Stimulated activated CD4-positive, alpha-beta T cell treated with anti-CD3 and anti-CD28 coated beads, Interleukin-4, amount 100 ng/mL, for 48 hours (primary cell): Measurements from ENCODE around the gene ASB18.

ENCODE experiments used
- DNase-seq, 2 donors: peaks; one replicate each; pipeline ENCODE4 v3.0.0-alpha.2; 2020; ENCODE audit warnings: low read depth in 2 of 2

ASB18 gene

DNA sequence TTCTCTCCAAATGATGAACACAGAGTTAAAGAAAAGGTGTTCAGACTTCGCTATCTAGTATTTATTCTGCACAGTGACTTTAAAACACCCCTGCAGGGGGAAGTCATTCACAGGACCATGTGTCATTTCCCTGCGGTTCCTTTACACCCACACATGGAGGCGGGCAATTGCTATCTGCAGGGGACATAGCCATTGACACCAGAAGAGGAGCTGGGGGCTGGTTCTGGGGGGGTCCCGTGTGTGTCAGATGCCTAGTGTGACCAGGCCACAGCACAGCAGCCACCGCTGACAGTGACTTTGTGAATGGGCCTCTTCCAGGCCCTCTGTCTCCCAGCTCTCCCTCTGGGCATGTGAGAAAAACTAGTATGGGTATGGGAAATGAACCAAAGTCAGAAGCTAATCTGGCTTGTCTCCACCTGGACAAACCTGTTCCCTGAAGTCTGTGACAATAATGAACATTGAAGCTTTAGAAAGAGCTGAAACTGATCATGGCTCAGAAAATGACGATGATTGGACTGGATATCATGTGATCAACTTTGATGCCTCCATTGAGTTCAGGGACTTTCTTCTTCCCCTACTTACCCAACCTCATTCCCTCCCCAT lies 88.6 kb downstream of the ASB18 start:
- DNase-seq: no peak

DNA sequence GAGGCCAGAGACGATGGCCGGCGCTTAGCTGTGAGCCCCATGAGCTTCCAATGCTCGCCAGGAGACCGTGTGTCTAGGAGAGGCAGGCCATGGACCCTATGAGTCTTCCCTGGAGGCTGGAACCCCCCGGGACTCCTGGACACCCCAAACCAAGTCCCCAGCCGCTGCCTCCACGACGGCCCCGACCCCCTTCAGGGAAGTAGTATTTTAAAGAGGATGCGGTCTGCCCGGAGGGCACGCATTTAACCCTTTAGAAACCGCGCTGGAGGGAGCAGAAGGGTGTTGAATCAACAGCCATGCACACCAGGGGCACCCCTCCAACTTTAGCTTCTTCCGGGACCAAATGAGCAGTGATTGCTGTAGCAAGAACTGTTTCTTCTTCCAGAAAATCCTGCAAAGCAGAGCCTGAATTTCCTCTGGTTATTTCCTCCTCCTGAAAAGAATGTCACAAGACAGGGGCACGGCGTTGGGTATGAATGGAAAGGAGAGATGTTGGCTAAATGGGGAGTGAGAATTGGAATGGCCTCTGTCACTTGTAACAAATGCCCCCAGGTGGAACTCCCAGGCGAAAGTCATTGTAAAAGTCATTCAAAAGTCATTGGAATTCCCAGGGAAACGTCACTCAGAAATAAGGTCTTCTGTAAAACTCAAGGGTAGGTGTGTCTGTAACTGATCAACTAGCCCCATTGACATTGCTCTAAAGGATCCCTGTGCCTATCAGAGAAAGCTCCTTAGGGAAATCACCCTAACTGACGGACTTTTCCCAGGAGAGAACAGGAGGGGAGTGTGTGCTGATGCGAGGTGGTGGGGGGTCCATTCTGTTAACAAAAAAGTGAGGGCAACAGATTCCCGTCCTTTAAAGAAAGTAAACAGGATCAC lies 90.2 kb downstream of the ASB18 start:
- no peak for DNase-seq

DNA sequence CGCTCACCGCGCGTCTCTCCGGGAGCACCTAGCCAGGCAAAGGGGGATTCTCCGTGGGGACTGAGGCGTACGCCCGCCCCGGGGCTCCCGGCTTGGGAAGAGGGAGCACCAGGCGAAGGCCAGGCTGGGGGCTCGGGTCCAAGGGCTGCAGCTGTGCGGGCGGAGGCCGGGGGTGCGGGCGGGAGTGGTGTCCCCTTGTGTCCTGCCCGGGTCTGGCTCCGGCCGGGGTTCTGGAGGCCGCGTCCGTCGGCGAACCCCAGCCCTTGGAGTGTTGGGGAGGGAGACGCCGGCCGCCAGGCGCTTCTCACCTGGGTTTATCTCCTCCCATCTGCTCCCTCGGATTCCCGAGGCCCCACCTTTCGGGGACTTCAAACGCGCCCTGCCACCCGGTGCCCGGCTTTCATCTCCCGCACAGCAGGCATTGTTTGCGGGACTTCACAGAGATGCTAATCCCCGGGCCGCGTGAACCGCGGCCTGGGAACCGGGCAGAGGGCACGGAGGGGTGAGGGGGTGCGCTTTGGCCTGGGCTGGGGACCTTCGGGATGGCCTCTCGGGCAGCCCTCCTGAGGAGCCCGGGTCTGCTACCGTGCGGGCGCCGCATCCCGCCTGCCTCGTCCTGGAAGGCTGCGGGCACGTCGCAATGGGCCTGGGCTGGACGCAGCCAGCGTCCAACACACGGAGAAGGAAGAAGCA lies 91.0 kb downstream of the ASB18 start:
- no peak for DNase-seq

DNA sequence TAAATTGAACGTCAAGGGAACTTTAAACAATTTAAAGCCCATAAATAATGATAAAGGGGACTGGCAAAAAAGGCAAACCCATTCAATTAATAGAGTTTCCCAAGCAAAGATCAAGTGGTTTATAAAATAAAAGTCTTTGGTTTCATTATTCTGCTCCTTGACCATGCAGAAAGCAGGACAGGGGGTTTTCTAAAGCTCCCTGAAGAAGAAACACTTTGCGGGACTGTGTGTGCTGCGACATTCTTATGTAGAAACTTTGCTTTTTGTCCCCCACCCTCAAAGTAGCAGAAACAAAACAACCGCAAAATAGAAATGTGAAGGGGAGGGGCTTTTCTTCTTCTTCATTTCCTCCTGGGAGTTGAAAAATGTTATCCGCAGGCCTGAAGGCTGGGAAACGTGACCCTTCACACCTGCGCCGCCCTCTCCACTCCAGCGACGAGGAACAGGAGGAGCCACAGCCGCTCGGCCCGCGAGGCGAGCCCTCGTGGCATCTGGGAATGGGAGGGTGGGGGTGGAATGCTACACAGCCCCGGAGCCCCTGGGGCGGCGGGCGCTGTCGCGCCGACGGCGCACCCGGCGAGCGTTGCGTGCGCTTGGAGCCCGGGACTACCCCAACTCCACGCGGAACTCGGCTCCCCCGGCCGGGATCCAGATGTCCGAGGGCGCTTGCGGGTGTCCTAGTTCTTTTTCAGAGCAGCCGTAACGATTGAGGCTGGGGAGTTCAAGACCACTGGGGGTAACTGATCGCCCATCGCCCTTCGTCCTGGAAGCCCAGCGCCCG lies 91.8 kb downstream of the ASB18 start:
- no peak for DNase-seq

DNA sequence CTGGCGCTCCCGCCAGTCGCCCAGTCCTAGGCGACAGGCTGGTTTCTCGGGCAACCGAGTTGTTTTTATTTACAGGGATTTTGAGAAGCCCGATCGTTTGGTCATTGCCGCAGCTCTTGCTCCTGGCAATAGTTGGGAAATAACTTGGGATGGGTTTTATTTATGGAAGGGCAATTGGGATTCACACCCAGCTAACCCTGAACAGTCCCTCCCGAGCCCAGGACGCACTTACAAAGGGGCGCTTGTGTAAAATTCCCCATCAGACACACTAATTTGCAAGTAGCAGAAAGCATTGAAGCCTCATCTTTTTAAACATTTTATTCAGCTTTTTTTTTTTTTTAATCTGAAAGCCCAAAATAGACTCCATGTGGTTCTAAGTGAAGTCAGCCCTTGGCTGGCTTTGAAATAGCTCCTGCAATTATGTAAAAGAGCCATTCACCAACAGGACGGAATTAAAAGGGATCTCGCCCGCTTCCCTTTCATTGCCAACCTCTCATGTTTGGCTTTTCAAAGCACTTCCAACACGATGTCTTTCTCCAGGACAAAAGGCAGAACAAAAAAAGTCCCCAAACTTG lies 92.4 kb downstream of the ASB18 start:
- no peak for DNase-seq

DNA sequence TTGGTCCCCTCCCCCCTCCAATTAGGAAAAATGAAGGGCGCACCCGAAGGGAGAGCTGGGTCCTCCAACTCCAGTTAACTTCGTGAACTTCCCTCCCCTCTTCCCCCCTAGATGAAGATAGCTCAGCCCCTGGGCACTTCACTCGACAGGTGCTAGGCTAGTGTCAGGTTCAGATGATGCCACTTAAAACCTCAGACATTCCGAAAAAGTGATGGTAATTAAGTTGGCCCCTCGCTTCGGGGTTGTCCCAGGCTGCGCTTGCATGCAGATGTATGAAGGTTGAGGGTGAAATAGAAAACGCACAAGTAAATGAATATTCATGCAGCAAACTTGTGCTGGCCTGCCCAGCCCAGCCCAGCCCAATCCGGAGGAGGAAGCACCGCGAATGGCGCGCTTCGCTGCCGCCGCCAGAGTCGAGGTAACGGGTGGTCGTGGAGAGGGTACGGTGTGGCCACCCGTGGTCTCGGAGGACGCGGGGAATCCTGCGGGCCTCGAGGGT lies 93.0 kb downstream of the ASB18 start:
- DNase-seq: no peak

DNA sequence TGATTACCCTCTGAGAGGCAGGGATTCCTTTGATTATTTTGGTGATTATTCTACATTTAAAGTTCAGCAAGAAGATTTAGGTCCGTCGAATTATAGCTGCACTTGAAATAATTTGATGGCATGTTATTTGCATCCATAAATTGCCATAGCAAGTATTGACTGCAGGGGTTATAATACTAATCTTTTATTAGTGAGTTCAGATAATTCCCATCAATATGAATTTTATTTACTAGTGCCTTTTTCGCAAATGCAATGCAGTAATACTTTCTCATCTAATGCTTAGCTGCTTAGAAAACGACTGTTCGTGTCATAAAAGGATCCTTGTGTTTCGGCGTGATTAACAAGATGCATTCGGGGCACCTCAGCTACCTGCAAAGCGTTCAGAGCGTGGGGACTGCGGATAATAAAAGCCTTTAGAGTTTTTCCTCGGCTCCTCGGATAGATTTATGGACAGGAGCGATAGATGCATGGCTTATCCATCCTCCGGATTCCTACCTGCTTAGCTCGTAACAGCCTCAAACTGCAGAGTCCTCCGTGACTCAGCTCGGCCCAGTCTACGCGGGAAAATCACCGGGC lies 93.5 kb downstream of the ASB18 start:
- DNase-seq: no peak

DNA sequence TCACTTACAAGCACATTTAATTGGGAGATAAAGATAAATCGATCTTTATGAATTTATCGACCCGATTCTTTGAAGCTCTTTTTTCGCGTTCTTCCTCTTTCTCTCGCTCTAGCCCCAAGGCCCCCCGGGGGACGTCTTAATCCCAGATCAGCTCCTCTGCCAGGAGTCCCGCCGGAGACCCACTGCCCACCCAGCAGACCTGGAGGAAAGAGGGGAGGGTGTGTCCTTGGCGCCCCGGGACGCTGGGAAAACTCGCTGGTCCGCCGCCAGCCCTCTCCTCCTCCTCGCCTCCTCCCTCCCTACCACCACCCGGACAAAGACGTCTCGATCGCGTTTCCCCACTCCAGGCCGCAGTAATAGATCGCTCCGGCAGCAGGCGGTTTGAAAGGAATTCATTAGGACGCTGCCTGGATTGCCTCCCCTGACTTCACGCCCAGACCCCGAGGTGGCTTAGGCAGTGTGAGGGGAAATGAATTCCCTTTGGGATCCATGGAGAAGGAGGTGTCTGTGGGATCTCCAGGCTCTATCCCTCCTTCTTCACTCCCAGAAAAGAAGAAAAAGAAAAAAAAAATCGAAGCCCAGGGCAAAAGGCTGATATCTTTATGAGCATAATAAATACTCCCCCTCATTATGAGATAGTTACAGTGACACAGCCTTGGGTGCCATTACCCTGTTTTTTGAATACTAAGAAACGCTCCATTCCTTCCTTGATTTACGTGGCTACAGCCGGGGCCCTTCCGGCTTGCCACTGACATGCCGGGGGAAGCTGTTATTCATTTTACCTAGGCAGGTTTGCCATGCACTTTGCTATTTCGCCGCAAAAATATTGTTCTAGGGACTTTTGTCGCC lies 94.2 kb downstream of the ASB18 start:
- no peak for DNase-seq

DNA sequence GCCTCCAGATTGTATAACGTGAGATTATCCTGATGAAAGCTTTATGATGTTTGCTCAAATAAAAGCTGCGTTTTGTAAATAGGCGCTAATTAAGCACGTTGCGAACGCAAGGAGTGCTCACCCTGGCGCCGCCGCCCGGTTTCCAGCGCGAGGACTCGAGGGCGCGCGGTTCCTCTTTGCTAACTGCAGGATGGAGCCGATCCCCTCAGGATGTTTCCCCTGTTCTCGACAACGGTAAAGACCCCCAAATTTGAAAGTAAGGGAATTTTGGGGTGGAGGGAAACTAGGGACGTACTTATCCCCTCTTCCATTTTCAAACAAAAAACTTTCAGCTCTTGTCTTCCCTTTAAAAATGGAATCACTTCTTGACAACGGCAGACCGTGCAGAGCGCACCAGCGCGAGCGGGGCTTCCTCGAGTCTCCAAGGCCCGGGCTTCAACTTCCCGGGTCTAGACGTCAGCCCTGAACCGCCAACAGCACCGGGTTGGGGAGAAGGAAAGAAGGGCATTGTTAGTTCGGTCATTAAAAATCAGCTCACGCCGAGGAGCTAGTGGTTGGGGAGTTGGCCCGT lies 95.0 kb downstream of the ASB18 start:
- DNase-seq: no peak

DNA sequence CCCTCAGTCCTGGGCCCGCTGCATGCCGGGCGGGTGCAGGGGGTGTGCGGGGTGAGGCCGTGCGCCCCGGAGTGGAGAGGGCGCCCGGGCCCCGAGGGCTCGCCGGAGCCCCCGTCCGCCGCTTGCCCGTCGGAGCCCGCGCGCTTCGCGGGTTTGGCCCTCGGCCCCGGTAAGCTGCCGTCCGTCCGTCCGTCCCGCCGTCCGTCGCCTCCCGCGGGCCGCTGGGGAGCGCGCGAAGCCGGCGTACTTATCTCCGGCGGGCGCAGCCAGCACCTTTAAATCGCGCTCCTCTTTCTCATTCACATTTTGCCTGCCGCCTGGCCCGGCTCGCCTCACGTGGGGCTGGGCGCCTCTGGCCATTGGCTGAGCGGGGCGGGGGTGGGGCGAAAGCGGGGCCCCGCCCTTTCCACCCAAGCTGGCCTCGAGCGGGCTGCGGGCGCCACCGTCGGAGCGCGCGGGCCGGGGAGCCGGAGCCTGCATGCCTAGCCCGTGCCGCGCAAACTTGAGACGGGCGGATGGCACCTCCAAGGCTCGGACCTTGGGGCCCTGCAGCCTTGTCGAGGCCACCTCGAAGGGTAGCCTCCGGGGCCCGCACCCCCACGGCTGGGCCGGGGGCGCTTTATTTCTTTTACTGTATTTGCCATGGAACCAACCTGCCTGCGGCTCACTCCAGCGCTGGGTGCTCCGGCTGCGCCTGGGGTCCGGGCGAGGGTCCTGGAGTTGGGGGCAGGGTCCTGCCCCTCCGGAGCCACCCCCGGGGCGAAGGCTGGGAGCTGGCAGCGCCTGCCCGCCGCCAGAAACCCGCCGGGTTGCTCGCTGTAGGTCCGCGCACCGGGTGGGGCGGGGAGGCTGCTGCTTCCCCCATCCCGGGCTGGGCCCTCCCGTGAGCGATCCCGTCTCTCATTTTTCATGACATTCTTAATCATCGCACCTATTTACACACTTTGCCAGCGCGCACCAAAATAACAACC lies 95.8 kb downstream of the ASB18 start, which contains the start of gene GBX2:
GBX2 (minus strand) TSS at position 277 of the 971 bp plus-strand sequence. CDS start 415 bp downstream, outside the sequence.
- DNase-seq: no peak

DNA sequence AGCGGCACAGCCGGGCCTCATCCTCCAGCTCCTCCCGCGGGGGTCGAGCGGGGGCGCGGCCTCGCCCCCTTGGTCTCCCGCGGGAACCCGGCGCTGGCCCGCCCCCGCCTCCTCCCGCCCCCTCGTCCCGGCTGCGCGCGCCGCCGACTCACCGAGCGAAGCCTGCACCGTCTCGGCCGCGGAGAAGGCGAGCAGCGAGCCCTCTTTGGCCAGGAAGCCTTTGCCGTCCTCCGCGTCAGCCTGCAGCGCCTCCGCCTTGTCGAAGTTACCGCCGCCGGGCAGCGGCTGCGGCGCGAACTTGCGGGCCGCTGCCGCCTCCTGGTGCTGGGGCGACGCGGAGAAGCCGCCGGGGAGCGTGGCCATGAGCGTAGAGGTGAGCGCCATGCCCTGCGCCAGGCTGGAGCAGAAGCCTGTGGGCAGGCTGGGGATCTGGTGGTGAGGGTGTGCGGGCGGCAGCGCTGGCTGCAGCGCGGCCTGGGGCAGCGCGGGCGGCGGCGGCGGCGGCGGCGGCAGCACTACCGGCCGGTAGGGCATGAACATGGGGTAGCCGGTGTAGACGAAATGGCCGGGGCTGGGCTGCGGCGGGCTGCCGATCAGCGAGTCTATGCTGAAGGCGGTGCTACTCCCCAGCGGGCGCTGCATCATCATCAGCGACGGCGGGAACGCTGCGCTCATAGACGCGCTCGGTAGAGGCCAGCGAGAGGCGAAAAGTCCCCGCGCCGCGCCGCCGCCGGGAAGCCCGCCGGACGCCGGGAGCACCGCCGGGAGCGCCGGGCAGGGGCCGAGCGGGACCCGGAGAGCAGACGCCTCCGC lies 96.7 kb downstream of the ASB18 start:
- no peak for DNase-seq

DNA sequence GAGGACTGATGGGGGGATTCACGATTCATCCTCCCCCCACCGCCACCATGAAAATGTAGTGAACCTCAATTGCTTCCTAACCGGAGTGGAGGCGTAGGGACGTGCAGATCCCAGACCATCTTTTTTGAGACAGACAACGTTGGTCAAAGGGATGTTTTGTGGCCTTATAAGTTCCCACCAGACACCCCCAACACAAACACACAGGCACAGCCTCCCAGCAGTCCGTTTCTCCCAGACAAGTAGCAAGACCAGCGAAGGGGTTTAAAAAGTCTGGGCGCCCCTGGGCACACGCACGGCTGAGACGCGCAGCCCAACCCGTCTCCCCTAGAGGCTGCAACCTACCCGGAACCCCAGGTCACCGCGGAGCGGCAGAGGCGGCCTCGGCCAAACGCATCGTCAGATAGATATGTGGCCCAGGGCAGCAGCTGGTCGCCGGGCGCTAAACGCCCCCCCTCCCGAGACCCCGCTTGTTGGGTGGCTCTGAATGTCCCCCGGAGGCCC lies 97.4 kb downstream of the ASB18 start:
- no peak for DNase-seq

DNA sequence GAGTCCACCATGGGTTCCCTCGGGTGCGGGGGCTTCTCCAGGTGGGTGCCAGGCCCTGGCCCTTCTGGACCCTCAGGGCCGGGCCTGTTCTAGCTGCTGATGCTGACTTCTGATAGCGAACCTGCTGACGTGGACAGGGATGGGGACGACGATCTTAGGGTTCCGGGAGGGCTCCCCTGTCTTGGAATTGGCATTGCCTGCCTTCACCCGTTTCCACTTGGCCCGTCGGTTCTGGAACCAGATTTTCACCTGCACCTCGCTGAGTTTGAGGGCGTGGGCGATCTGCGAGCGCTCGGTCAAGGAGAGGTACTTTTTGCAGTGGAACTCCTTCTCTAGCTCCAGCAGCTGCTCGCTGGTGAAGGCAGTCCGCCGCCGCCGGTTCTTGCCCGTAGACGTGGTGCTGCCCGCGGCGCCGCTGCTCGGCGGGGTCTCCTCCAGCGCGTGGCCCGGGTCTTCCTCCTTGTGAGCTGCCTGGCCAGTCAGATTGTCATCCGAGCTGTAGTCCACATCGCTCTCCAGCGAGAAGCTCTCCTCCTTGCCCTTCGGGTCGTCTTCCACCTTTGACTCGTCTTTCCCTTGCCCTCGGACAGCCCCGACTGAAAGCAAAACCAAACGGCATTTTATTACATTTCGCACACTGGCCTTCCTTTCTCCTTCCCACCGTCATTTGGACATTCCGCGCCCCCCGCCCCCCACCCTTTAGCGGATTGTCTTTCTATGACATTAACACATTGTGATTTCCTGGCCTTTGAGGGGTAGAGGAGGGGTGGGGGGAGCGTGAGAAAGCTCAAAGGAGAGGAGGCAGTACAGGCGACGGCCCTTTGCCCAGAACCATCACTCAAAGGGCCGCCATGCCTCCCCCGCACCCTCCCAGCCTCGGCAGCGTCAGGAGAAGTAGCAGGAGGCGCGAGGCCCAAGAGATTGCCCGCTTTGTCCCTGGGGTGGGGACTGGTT lies 98.1 kb downstream of the ASB18 start:
- DNase-seq: no peak

DNA sequence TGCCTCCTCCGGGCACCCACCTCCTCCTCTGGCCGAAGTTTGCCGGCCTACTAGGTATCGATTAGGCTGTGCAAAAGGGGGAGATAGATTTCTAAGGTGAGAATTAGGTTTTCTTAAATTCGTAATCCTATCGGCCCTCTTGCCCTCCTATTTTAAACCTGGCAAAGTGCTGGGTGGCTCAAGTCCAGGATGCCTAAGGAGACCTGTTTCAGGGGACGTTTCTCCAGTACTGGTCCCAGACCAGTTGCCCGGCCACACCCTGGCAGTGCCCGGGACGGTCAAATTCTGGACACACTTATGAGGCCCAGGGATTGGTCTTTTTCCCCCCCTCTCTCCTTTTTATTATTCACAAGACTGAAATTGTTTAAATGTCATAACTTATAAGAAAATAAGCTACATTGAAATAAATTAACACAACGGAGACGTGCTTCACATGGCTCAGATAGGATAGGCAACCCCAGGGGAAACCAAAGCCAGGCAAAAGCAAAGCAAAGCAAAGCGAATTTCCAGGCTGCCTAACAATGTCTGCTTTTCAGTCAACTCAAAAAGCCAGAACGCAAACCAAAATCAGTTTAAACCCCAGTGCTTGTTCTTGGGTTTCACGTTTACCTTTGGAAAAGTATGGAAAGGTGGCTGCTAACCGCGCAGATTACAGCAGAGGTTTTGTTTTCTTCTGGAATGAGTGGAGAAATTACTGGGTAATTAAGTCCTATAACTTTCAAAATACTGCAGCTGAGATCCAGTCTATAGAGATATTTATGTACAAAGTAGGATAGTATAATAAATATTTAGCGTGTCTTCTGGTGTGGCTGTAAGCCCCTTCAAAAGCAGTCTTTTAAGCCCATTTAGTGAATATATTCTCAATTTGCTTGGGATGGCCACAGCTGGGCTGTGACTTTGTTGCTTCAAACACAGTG lies 99.0 kb downstream of the ASB18 start:
- DNase-seq: no peak
